ENCODE results near the gene KDM4C. TPM values are rescaled to one million over a fixed set of nuclear protein-coding genes. Genes with fewer than 3 reads are reported as not detected.
A peak's percentile ranks its signal among the peaks of the same experiment; 100 is the strongest.

Gene KDM4C
- total and polyA plus RNA-seq, 2 donors (not counting 1 experiment from before 2014, with no cell fraction given) = 13.0 to 39.0 TPM

DNA sequence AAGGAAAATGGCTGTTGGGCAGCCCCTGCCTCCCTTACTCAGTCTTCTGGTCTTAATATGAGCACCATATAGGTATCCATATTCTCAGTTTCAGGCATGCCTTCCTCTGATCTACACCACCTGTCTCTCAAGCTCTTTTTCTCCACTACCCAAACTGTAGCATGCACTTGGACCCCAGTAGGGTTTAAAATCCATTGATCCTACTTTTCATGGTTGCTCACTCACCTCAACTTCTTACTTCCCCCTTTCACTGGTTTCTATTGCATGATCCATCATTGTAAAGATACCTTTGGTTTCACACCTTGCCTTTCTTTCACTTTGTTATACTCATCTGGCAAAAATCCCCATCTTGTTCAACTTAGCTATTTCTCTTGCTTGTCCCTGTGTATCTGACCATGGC lies 159.4 kb downstream of the KDM4C start:
- Histone ChIP-seq H4K20me1 (ENCODE audit: control insufficient read depth, extremely low read depth, insufficient read depth, low read length) (no peaks in the 10 kb centered on the region), H3K79me2 (ENCODE audit: control insufficient read depth, insufficient read depth, low read length) (no peaks in the 10 kb centered on the region), H3K9me3 (ENCODE audit: control insufficient read depth, insufficient read depth, low read depth, low read length) (no peaks in the 10 kb centered on the region), H3K27me3 (ENCODE audit: control insufficient read depth, insufficient read depth, low read length) (no peaks in the 10 kb centered on the region), H3K36me3 (ENCODE audit: control insufficient read depth, insufficient read depth, low read length) (no peaks in the 10 kb centered on the region), H3K27ac (ENCODE audit: insufficient read depth, low read length) (no peak overlapping the region), H3K4me1 (ENCODE audit: control insufficient read depth, extremely low read depth, insufficient read depth, low read length) (no peaks in the 10 kb centered on the region), H3K9ac (ENCODE audit: insufficient read depth, low read length) (no peak overlapping the region), H3K4me2 (ENCODE audit: extremely low read depth, insufficient read depth, low read length) (no peak overlapping the region), H3K4me3 (replicated peaks in 1 of 4; ENCODE audit: control extremely low read depth in 1 of 4, insufficient read depth in 1 of 4, low read depth in 3 of 4, low read length in 4 of 4) (no peak overlapping the region), H2AFZ (ENCODE audit: low read length) (no peak overlapping the region)
- TF ChIP-seq, protein P1, sequence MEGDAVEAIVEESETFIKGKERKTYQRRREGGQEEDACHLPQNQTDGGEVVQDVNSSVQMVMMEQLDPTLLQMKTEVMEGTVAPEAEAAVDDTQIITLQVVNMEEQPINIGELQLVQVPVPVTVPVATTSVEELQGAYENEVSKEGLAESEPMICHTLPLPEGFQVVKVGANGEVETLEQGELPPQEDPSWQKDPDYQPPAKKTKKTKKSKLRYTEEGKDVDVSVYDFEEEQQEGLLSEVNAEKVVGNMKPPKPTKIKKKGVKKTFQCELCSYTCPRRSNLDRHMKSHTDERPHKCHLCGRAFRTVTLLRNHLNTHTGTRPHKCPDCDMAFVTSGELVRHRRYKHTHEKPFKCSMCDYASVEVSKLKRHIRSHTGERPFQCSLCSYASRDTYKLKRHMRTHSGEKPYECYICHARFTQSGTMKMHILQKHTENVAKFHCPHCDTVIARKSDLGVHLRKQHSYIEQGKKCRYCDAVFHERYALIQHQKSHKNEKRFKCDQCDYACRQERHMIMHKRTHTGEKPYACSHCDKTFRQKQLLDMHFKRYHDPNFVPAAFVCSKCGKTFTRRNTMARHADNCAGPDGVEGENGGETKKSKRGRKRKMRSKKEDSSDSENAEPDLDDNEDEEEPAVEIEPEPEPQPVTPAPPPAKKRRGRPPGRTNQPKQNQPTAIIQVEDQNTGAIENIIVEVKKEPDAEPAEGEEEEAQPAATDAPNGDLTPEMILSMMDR (conservative IDR thresholded peaks at IDR 0.05 in 1 of 2, IDR thresholded peaks at IDR 0.05 in 1 of 2; ENCODE audit: low read depth in 1 of 2, low read length in 2 of 2) = no peak
- TF ChIP-seq EZH2 (IDR thresholded peaks at IDR 0.05; ENCODE audit: low read length, missing control alignments) = no peak
- DNase-seq (ENCODE audit: low read depth in 2 of 2) = no peak

DNA sequence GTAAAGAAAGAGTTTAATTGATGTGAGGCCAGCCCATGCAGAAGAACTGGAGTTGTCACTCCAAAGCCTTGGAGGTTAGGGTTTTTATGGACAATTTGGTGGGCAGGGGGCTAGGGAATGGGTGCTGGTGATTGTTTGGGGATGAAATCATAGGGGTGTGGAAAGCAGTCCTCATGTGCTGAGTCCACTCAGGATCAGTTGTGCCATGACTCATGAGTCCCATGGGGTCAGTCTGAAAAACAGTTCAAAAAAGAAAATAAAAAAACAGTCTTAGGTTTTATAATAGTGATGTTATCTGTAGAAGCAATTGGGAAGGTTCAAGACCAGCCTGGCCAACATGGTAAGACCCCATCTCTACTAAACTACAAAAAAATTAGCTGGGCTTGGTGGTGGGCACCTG lies 162.3 kb downstream of the KDM4C start:
- no peaks in the 10 kb centered on the region for H4K20me1 ChIP-seq (ENCODE audit: control insufficient read depth, extremely low read depth, insufficient read depth, low read length)
- DNase-seq (ENCODE audit: low read depth in 2 of 2) = peak in 1 of 2 donors; percentile 10
- H3K9ac ChIP-seq (ENCODE audit: insufficient read depth, low read length) = no peak overlapping the region
- no peaks in the 10 kb centered on the region for H3K27me3 ChIP-seq (ENCODE audit: control insufficient read depth, insufficient read depth, low read length)
- H3K9me3 ChIP-seq (ENCODE audit: control insufficient read depth, insufficient read depth, low read depth, low read length) = no peaks in the 10 kb centered on the region
- no peaks in the 10 kb centered on the region for H3K4me1 ChIP-seq (ENCODE audit: control insufficient read depth, extremely low read depth, insufficient read depth, low read length)
- H3K27ac ChIP-seq (ENCODE audit: insufficient read depth, low read length) = no peak overlapping the region
- no peaks in the 10 kb centered on the region for H3K36me3 ChIP-seq (ENCODE audit: control insufficient read depth, insufficient read depth, low read length)
- H3K4me2 ChIP-seq (ENCODE audit: extremely low read depth, insufficient read depth, low read length) = no peak overlapping the region
- no peak for TF ChIP-seq EZH2 (IDR thresholded peaks at IDR 0.05; ENCODE audit: low read length, missing control alignments)
- TF ChIP-seq, protein P1 (conservative IDR thresholded peaks at IDR 0.05 in 1 of 2, IDR thresholded peaks at IDR 0.05 in 1 of 2; ENCODE audit: low read depth in 1 of 2, low read length in 2 of 2) = no peak
- no peak overlapping the region for H3K4me3 ChIP-seq (replicated peaks in 1 of 4; ENCODE audit: control extremely low read depth in 1 of 4, insufficient read depth in 1 of 4, low read depth in 3 of 4, low read length in 4 of 4)
- no peaks in the 10 kb centered on the region for H3K79me2 ChIP-seq (ENCODE audit: control insufficient read depth, insufficient read depth, low read length)
- H2AFZ ChIP-seq (ENCODE audit: low read length) = no peak overlapping the region

DNA sequence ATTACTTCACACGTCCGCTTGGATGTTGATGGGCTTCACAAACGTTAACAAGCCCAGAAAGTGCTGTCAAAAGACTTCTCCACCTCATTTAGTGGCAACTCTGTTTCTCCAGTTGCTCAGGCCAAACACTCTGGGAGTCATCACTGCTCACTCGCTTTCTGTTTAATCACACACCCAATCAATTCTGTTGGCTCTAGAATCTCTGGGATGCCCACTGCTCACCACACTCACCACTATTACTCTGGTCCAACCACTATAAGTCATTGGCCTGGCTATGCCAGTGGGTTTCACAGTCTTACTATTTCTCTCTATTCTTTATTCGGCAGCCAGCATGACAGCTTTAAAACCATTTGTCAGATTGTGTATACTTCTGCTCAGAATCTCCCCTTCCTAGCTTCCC lies 163.5 kb downstream of the KDM4C start:
- no peak overlapping the region for H2AFZ ChIP-seq (ENCODE audit: low read length)
- no peaks in the 10 kb centered on the region for H4K20me1 ChIP-seq (ENCODE audit: control insufficient read depth, extremely low read depth, insufficient read depth, low read length)
- H3K9me3 ChIP-seq (ENCODE audit: control insufficient read depth, insufficient read depth, low read depth, low read length) = no peaks in the 10 kb centered on the region
- no peak for DNase-seq (ENCODE audit: low read depth in 2 of 2)
- no peaks in the 10 kb centered on the region for H3K36me3 ChIP-seq (ENCODE audit: control insufficient read depth, insufficient read depth, low read length)
- H3K4me1 ChIP-seq (ENCODE audit: control insufficient read depth, extremely low read depth, insufficient read depth, low read length) = no peaks in the 10 kb centered on the region
- H3K27me3 ChIP-seq (ENCODE audit: control insufficient read depth, insufficient read depth, low read length) = no peaks in the 10 kb centered on the region
- H3K9ac ChIP-seq (ENCODE audit: insufficient read depth, low read length) = no peak overlapping the region
- no peaks in the 10 kb centered on the region for H3K79me2 ChIP-seq (ENCODE audit: control insufficient read depth, insufficient read depth, low read length)
- no peak overlapping the region for H3K4me2 ChIP-seq (ENCODE audit: extremely low read depth, insufficient read depth, low read length)
- no peak overlapping the region for H3K4me3 ChIP-seq (replicated peaks in 1 of 4; ENCODE audit: control extremely low read depth in 1 of 4, insufficient read depth in 1 of 4, low read depth in 3 of 4, low read length in 4 of 4)
- no peak for TF ChIP-seq EZH2 (IDR thresholded peaks at IDR 0.05; ENCODE audit: low read length, missing control alignments)
- TF ChIP-seq, protein P1 (conservative IDR thresholded peaks at IDR 0.05 in 1 of 2, IDR thresholded peaks at IDR 0.05 in 1 of 2; ENCODE audit: low read depth in 1 of 2, low read length in 2 of 2) = no peak
- H3K27ac ChIP-seq (ENCODE audit: insufficient read depth, low read length) = no peak overlapping the region
